Measurements from ENCODE around the gene TNS4.

Gene TNS4

GRCh38 chr17:40443196-40443987 is 58.0 kb downstream of the TNS4 start, which contains the start of gene IGFBP4:
IGFBP4 (plus strand) TSS chr17:40443450; CDS start chr17:40443736, 286 bp downstream.
- TF ChIP-seq ZFX (IDR thresholded peaks at IDR 0.05; ENCODE audit: borderline replicate concordance) (no peak), CTCF (IDR thresholded peaks at IDR 0.05) (peak; percentile 84)
- no peak within 1 kb of the TSS for H3K27ac ChIP-seq

DNA sequence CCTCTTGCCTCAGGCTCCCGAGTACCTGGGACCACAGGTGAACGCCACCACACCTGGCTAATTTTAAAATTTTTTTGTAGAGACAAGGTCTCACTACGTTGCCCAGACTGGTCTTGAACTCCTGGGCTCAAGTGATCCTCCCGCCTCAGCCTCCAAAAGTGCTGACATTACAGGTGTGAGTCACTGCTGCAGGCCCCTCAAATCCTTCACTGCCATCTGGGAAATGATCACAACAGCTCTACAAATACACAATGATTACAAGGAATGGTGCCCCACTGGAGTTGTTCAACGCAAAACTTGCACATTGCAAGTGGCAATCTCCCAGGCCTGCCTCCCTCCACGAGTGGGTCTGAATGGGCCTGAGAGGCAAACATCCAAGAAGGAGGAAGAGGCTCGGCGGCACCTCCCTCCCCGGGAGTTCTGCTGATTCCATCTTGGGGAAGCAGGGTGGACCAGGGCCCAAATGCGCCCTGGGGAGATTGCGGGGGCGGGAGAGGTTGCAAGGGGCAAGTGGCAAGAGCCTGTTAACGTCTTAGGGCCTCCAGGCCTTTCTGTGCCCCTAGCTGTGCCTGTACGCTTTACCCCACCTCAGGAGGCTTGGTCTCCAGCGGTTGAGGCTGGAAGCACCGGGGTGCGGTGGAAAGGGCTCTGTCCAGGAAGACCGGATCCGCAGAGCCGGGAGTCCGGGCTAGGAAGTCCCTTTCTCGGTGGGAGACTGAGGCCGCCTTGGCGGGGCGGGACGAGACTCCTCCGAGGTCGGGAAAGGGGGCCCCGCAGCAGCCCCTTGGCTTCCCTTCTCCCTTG is 58.8 kb downstream of the TNS4 start:
- TF ChIP-seq CTCF (IDR thresholded peaks at IDR 0.05) (no peak), ZFX (IDR thresholded peaks at IDR 0.05; ENCODE audit: borderline replicate concordance) (no peak)
- H3K27ac ChIP-seq, result no peak overlapping the region

DNA sequence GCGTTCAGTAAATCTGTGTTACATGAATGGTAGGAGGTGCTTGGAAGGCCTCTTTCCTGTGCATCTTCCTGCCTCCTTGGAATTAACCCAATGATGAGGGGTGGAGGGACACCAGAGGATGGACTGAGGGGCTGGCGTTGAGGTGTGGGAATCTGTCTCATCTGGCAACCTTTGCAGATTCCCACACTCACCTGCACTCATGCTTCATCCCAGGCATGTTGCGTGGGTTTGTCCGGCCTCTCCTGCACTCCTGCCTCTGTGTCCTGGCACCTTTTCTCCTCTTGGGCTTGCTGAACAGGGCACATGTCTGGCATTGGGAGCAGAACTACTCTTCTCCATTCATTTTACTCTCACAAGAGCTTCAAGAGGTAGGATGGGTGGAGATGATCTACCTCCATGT is 61.3 kb downstream of the TNS4 start:
- no peak overlapping the region for H3K27ac ChIP-seq
- no peak for TF ChIP-seq CTCF (IDR thresholded peaks at IDR 0.05)
- TF ChIP-seq ZFX (IDR thresholded peaks at IDR 0.05; ENCODE audit: borderline replicate concordance), result no peak

GRCh38 chr17:40437095-40437732 is 64.2 kb downstream of the TNS4 start:
- no peak for TF ChIP-seq ZFX (IDR thresholded peaks at IDR 0.05; ENCODE audit: borderline replicate concordance)
- no peak overlapping the region for H3K27ac ChIP-seq

- TF ChIP-seq CTCF (IDR thresholded peaks at IDR 0.05) (no peak), ZFX (IDR thresholded peaks at IDR 0.05; ENCODE audit: borderline replicate concordance) (no peak)
- H3K27ac ChIP-seq, result no peak overlapping the region
Observed at GRCh38 chr17:40436636-40437035, 64.8 kb downstream of the TNS4 start.

GRCh38 chr17:40433551-40434415 is 67.6 kb downstream of the TNS4 start:
- TF ChIP-seq CTCF (IDR thresholded peaks at IDR 0.05) (peak; percentile 49), ZFX (IDR thresholded peaks at IDR 0.05; ENCODE audit: borderline replicate concordance) (no peak)
- no peak overlapping the region for H3K27ac ChIP-seq

Data from 22Rv1 (cell line).